ENCODE data around the gene NIPAL3.

The NIPAL3 gene

DNA sequence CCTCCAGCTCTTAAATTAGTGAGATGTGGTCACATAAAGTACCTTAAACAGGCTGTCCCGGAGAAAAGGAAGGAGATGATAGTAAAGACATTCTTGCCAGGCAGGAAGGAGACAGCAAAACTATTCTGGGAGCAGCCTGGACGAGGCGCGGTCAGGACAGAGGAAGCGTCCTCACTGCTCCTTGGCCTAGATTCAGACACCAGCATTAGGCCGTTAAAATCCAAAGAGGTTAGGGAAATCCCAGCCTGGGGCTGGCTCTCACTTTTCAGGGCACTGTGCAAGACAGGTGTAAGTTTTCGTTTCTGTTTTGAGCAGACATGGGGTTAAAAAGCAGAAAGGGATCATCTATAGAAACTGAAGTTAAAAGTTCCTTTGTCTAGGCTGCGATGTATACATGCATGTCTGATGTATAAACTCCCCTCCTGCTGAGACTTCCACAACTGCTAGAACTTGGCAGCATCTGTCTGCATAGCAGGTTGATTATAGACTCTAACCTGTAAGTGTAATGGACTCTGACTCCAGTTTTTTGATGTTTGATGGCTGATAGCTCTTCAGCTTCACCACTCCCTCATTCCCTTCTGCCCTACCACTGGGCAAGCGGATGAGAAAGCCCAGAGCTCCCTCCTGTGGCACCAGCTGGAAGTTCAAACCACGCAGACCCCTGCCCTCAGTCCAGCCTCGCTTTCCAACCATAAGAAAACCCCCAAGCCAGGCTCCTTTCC, 23.6 kb upstream of the NIPAL3 start:
- peak; percentile 72 for DNase-seq

DNA sequence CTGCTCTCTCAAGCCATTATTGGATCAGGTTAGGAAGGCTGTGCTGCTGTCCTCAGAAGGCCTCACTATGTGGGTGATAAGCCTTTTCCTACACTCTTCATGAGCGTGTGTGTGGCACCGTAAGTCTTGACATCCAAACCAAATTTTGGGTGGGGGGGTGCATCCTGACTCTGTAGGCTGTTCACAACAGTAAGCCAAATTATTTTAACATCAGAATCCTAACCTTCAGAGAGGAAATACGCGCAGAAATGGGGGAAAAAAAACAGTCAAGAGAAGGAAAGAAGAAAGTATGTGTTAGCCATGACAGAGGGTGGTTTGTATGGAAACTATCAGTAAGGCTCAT, 23.0 kb upstream of the NIPAL3 start:
- no peak for DNase-seq

GRCh38 chr1:24392982-24393650, 22.5 kb upstream of the NIPAL3 start:
- no peak for DNase-seq

- no peak for DNase-seq
Observed at GRCh38 chr1:24393892-24394291, 21.7 kb upstream of the NIPAL3 start.

GRCh38 chr1:24400065-24400464, 15.5 kb upstream of the NIPAL3 start:
- no peak for DNase-seq

GRCh38 chr1:24403806-24404205, 11.8 kb upstream of the NIPAL3 start:
- no peak for DNase-seq

DNA sequence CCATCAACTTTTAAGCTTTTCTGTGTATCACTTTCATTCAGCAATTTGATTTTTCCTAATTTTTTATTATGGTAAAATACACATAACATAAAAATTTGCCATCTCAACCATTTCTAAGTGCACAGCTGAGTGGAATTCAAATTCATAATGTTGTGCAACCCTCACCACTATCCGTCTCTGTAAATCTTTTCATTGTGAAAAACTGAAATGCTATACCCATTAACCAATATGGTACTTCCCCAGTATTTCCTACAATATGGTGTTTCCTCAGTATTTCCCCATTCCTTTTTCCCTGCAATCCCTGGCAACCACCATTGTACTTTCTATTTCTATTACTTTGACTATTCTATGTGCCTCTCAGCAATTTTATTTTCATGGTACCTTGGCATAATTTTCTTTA, 8.8 kb upstream of the NIPAL3 start:
- no peak for DNase-seq

DNA sequence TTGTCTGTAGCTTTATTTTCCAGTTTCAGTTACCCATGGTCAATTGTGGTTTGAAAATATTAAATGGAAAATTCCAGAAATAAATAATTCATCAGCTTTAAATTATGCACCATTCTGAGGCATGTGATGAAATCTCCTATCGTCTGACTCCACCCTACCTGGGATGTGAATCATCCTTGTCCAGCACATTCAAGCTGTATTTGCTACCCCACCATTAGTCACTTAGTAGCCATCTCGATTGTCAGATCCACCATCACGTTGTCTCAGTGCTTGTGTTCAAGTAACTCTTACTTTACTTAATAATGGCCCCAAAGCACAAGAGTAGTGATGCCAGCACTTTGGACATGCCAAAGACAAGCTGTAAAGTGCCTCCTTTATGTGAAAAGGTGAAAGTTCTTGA, 6.1 kb upstream of the NIPAL3 start:
- DNase-seq: no peak

DNA sequence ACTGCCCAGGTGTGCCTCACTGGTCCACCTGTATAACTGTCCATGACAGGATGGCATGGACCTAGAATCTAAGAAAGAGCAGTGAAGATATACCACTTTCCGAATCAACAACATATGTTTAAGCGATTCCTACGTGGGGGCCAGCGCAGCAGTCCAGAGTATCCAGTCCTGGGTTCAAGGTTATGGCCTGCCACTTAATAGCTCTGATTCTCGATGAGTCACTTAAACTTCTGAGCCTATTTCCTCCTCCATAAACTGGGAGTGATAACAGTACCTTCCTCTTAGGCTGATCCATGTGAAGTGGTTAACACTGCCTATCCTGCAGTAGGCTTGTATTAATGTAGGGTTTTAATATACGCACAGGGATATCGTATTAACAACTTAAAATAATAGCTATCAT, 4.9 kb upstream of the NIPAL3 start:
- DNase-seq: no peak

DNA sequence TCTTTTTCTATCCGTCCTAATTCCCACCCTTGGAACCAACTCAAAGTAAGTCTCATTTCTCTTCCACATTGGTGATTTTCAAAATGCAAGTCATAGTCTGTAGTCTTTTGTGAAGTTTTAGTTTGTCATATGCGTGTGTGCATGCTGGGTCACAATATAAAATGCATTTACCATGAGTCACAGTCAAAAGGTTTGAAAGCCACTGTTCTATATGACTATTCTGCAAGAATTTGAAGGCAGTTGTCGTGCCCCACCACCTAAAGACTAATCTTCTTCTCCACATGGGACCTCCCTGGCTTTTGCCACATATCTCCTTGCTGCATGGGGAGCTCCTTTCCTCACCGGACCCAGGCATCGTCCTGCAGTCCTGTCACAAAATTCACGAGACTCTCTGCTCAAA, 3.6 kb upstream of the NIPAL3 start:
- DNase-seq: no peak

DNA sequence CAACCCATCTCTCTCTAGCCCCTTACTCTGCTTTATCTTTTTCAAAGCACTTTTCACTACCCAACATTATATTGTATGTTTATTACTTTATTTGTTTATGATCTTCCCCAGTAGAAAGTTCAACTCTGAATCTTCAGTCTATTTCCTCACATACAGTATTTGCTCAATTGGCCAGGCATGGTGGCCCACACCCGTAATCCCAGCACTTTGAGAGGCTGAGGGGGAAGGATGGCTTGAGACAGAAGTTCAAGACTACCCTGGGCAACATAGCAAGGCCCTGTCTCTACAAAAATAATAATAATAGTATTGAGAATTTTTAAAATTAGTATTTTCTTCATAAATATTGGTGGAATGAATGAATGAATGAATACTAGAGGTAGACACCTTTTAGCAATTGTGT, 3.2 kb upstream of the NIPAL3 start:
- DNase-seq: no peak

DNA sequence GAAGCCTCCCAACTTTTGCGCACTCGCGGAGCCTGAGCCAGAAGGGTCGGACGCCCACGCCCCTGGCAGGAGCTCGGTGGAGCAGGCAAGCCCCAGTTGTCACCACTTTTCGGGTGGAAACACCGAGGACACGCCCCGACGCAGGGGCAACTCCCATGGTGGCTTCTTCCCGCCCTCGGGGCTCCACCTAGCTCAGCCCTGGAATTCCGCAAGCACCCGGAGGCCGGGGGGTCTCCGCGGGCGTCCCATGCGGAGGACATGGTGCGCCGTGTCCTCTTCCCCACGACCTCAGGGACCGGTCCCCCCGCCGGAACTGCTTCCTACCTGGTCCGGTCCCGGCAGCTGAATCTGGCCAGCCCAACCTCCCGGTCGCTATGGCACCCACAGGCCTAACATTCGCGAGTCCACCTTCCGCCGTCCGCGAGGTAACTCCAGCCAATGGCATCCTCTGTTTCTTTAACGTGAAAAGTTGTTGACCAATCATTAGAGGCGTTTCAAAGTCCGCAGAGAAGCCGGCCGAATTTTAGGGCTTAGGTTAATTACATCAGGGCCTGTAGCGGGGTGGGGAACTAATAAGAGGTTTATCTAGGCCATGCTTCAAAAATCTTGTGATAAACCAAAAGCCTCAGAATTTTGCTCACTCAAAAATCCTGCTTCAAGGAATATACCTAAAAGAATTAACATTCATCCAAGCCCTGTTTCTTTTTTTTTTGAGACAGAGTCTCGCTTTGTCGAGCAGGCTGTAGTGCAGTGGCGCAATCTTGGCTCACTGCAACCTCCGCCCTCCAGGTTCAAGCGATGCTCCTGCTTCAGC, 2.0 kb upstream of the NIPAL3 start, which contains the start of gene STPG1:
Gene STPG1, minus strand, starts transcription at position 433 of the 814 bp plus-strand sequence. CDS start 12,394 bp downstream, outside the sequence.
- DNase-seq: peak; percentile 78

DNA sequence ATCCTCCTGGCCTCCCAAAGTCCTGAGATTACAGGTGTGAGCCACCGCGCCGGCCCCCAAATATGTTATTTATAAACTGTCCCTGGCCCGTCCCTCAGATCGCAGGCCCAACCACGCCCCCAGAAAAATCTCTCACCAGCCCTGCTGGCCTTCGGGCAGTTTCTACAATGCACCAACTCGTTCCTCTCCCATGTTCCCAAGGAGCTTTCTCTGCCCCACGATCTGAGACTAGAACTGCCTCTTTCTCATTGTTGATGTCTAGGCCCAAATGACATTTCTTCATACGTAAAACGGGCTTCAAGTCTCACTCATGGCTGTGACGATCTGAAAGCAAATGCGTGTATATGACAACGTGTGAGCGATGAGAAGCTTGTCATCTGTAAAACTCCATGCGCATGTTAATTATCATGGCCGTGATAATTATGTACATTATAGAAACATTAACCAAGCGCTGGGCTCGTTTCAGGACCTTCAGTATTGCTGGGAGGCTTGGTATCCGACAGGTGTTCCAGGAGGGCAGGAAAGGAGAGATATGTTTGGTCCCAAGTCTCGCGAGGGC, 748 bp upstream of the NIPAL3 start:
- DNase-seq: no peak

GRCh38 chr1:24415910-24416665, 486 bp downstream of the NIPAL3 start:
- DNase-seq: no peak

- DNase-seq: no peak
Observed at GRCh38 chr1:24416666-24417391, 1.2 kb downstream of the NIPAL3 start.

GRCh38 chr1:24417681-24418080, 2.1 kb downstream of the NIPAL3 start:
- no peak for DNase-seq

- DNase-seq: peak; percentile 23
Observed at GRCh38 chr1:24418898-24419628, 3.5 kb downstream of the NIPAL3 start.

- no peak for DNase-seq
Observed at GRCh38 chr1:24420547-24420946, 4.9 kb downstream of the NIPAL3 start.

DNA sequence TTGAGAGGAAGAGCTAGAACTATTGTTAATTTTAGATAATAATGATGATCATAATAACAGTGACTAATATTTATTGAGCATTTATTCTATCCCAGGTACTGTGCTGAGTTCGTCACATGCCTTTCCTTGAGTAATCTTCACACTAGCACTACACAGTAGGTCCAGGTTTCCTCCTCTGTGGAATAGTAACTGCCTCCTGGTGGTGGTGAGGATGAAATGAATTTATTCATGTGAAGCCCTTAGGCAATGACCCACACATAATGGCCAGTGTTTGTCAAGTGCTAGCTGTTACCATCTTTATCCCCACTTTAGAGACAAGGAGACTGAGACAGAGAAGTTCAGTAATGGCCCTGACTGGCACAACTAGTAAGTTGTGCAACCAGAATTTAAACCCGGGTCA, 5.9 kb downstream of the NIPAL3 start:
- no peak for DNase-seq

- no peak for DNase-seq
Observed at GRCh38 chr1:24424207-24424606, 8.6 kb downstream of the NIPAL3 start.

DNA sequence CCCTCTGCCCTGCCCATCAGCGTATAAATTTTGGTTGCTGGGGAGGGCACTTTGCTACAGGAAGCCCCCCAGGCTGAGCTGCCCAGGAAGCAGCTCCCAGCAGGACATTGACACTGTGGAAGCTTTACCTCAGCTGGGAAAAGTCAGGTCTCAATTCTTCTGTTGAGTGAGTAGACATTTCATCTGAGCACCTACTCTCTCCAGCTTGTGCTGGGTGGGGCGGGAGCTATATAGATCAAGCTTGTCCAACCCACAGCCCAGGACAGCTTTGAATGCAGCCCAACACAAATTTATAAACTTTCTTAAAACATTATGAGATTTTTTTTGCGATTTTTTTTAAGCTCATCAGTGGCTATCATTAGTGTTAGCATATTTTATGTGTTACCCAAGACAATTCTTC, 9.4 kb downstream of the NIPAL3 start:
- DNase-seq: no peak

Data from activated T-cell treated with anti-CD3 and anti-CD28 coated beads, Interleukin-2, amount 50 U/mL, for 1 hour (primary cell).